T-helper 17 cell (primary cell): ENCODE results near the gene ZCCHC2. TPM values are rescaled to one million over a fixed set of nuclear protein-coding genes. Genes with fewer than 3 reads are reported as not detected.

ENCODE experiments used
- ATAC-seq: fragments of 150-1000 bp; cut with Tn5 transposase; 2 replicates; pipeline ENCODE4 v1.10.0; 2021; ENCODE audit warnings: mild to moderate bottlenecking, moderate library complexity
- DNase-seq, 3 donors: peaks; one replicate each; pipeline versions ENCODE4 v3.0.0 to v3.0.0-alpha.2; 2020 to 2021
- H3K9me3 ChIP-seq: one replicate; pipeline ENCODE4 v1.7.0; 2013; ENCODE audit warnings: low read length, mild to moderate bottlenecking; ENCODE audit not compliant: control insufficient read depth, poor library complexity, severe bottlenecking
- H3K27ac Mint-ChIP-seq: one replicate; pipeline ENCODE4 v1.8.0; 2022; ENCODE audit warnings: mild to moderate bottlenecking, moderate library complexity, mixed read lengths
- H3K27me3 Mint-ChIP-seq: one replicate; pipeline ENCODE4 v1.8.0; 2022; ENCODE audit warnings: mixed read lengths
- H3K36me3 Mint-ChIP-seq: one replicate; pipeline ENCODE4 v1.8.0; 2022; ENCODE audit warnings: low read depth, mixed read lengths
- H3K4me1 Mint-ChIP-seq: one replicate; pipeline ENCODE4 v1.8.0; 2022; ENCODE audit warnings: mild to moderate bottlenecking, mixed read lengths
- H3K4me3 Mint-ChIP-seq: one replicate; pipeline ENCODE4 v1.8.0; 2022; ENCODE audit warnings: mild to moderate bottlenecking, moderate library complexity, mixed read lengths
- total RNA-seq, 4 donors: library from RNA in 2 of 4; stranded (reverse) in 2 of 4; gene quantifications; one replicate each; pipeline ENCODE4 v1.2.3 and lab custom pipeline; 2022 to 2026

Gene ZCCHC2
- total RNA-seq, 2 donors from 2014 or later: 69.3 to 71.5 TPM

GRCh38 chr18:62556397-62556796, 33.6 kb downstream of the ZCCHC2 start:
- Mint-ChIP-seq H3K36me3 (peaks cover 19% of the 10 kb centered on the region), H3K4me3 (no peak overlapping the region), H3K4me1 (peaks cover 30% of the 10 kb centered on the region), H3K27ac (no peak overlapping the region), H3K27me3 (no peaks in the 10 kb centered on the region)
- H3K9me3 ChIP-seq: no peaks in the 10 kb centered on the region
- ATAC-seq: no peak
- DNase-seq: no peak

- no peaks in the 10 kb centered on the region for H3K27me3 Mint-ChIP-seq
- no peak for ATAC-seq
- H3K4me3 Mint-ChIP-seq: no peak overlapping the region
- no peak for DNase-seq
- no peak overlapping the region for H3K27ac Mint-ChIP-seq
- H3K9me3 ChIP-seq: no peaks in the 10 kb centered on the region
- H3K4me1 Mint-ChIP-seq: peaks cover 31% of the 10 kb centered on the region
- peaks cover 27% of the 10 kb centered on the region for H3K36me3 Mint-ChIP-seq
These were observed 35.3 kb downstream of the ZCCHC2 start for GRCh38 chr18:62558015-62558663.

GRCh38 chr18:62564044-62564443, 41.2 kb downstream of the ZCCHC2 start:
- no peak for ATAC-seq
- H3K4me3 Mint-ChIP-seq: no peak overlapping the region
- no peaks in the 10 kb centered on the region for H3K27me3 Mint-ChIP-seq
- H3K36me3 Mint-ChIP-seq: peaks cover 20% of the 10 kb centered on the region
- DNase-seq: no peak
- no peaks in the 10 kb centered on the region for H3K9me3 ChIP-seq
- H3K4me1 Mint-ChIP-seq: peaks cover 15% of the 10 kb centered on the region
- no peak overlapping the region for H3K27ac Mint-ChIP-seq

GRCh38 chr18:62566199-62566598, 43.4 kb downstream of the ZCCHC2 start:
- peaks cover 23% of the 10 kb centered on the region for H3K36me3 Mint-ChIP-seq
- peaks cover 11% of the 10 kb centered on the region for H3K4me1 Mint-ChIP-seq
- no peak overlapping the region for H3K4me3 Mint-ChIP-seq
- ATAC-seq (no peak), DNase-seq (no peak)
- H3K27me3 Mint-ChIP-seq: no peaks in the 10 kb centered on the region
- H3K27ac Mint-ChIP-seq: no peak overlapping the region
- no peaks in the 10 kb centered on the region for H3K9me3 ChIP-seq

GRCh38 chr18:62566818-62567217, 44.0 kb downstream of the ZCCHC2 start:
- no peaks in the 10 kb centered on the region for H3K9me3 ChIP-seq
- H3K27me3 Mint-ChIP-seq: no peaks in the 10 kb centered on the region
- H3K4me1 Mint-ChIP-seq: peaks cover 7% of the 10 kb centered on the region
- ATAC-seq (no peak), DNase-seq (no peak)
- H3K36me3 Mint-ChIP-seq: peaks cover 17% of the 10 kb centered on the region
- H3K27ac Mint-ChIP-seq: peak overlapping the region; percentile 19
- H3K4me3 Mint-ChIP-seq: no peak overlapping the region

- no peaks in the 10 kb centered on the region for H3K9me3 ChIP-seq
- peaks cover 13% of the 10 kb centered on the region for H3K36me3 Mint-ChIP-seq
- no peak overlapping the region for H3K4me3 Mint-ChIP-seq
- peaks cover 4% of the 10 kb centered on the region for H3K4me1 Mint-ChIP-seq
- no peaks in the 10 kb centered on the region for H3K27me3 Mint-ChIP-seq
- DNase-seq: no peak
- no peak for ATAC-seq
- H3K27ac Mint-ChIP-seq: peak overlapping the region; percentile 14
These were observed 46.3 kb downstream of the ZCCHC2 start for GRCh38 chr18:62569081-62569655.

- H3K4me3 Mint-ChIP-seq: no peak overlapping the region
- no peak for ATAC-seq
These were observed 48.2 kb downstream of the ZCCHC2 start for GRCh38 chr18:62571037-62571436.

GRCh38 chr18:62571648-62572047, 48.8 kb downstream of the ZCCHC2 start:
- Mint-ChIP-seq H3K36me3 (peaks cover 19% of the 10 kb centered on the region), H3K4me3 (no peak overlapping the region), H3K4me1 (peaks cover 6% of the 10 kb centered on the region), H3K27ac (peak overlapping the region; percentile 73), H3K27me3 (no peaks in the 10 kb centered on the region)
- no peaks in the 10 kb centered on the region for H3K9me3 ChIP-seq
- DNase-seq (no peak), ATAC-seq (no peak)

More at GRCh38 chr18:62571037-62571436, 48.2 kb downstream of the ZCCHC2 start:
- peaks cover 6% of the 10 kb centered on the region for H3K4me1 Mint-ChIP-seq
- no peaks in the 10 kb centered on the region for H3K9me3 ChIP-seq
- H3K36me3 Mint-ChIP-seq: peaks cover 19% of the 10 kb centered on the region
- no peak for DNase-seq
- no peaks in the 10 kb centered on the region for H3K27me3 Mint-ChIP-seq
- H3K27ac Mint-ChIP-seq: no peak overlapping the region

- DNase-seq (no peak), ATAC-seq (no peak)
- H3K4me1 Mint-ChIP-seq: peaks cover 10% of the 10 kb centered on the region
- no peaks in the 10 kb centered on the region for H3K9me3 ChIP-seq
- H3K4me3 Mint-ChIP-seq: no peak overlapping the region
- peaks cover 19% of the 10 kb centered on the region for H3K36me3 Mint-ChIP-seq
- H3K27ac Mint-ChIP-seq: peak overlapping the region; percentile 73
- H3K27me3 Mint-ChIP-seq: no peaks in the 10 kb centered on the region
These were observed 49.6 kb downstream of the ZCCHC2 start for GRCh38 chr18:62572456-62572855.

- DNase-seq (no peak), ATAC-seq (no peak)
- H3K9me3 ChIP-seq: no peaks in the 10 kb centered on the region
- Mint-ChIP-seq H3K36me3 (peaks cover 17% of the 10 kb centered on the region), H3K27me3 (no peaks in the 10 kb centered on the region), H3K27ac (peak overlapping the region; percentile 62), H3K4me1 (peaks cover 11% of the 10 kb centered on the region), H3K4me3 (peak overlapping the region; percentile 60)
These were observed 52.0 kb downstream of the ZCCHC2 start for GRCh38 chr18:62574776-62575175.

GRCh38 chr18:62576271-62576670, 53.4 kb downstream of the ZCCHC2 start:
- no peak for DNase-seq
- H3K27me3 Mint-ChIP-seq: no peaks in the 10 kb centered on the region
- no peak overlapping the region for H3K27ac Mint-ChIP-seq
- peaks cover 11% of the 10 kb centered on the region for H3K36me3 Mint-ChIP-seq
- no peak overlapping the region for H3K4me3 Mint-ChIP-seq
- H3K4me1 Mint-ChIP-seq: peaks cover 8% of the 10 kb centered on the region
- no peak for ATAC-seq
- H3K9me3 ChIP-seq: no peaks in the 10 kb centered on the region

GRCh38 chr18:62576845-62577512, 54.2 kb downstream of the ZCCHC2 start:
- DNase-seq (no peak), ATAC-seq (no peak)
- no peaks in the 10 kb centered on the region for H3K9me3 ChIP-seq
- Mint-ChIP-seq H3K4me3 (no peak overlapping the region), H3K27me3 (no peaks in the 10 kb centered on the region), H3K4me1 (peaks cover 8% of the 10 kb centered on the region), H3K27ac (no peak overlapping the region), H3K36me3 (peaks cover 14% of the 10 kb centered on the region)

GRCh38 chr18:62577765-62578164, 54.9 kb downstream of the ZCCHC2 start:
- Mint-ChIP-seq H3K36me3 (peaks cover 15% of the 10 kb centered on the region), H3K27me3 (no peaks in the 10 kb centered on the region), H3K27ac (no peak overlapping the region), H3K4me3 (no peak overlapping the region), H3K4me1 (peaks cover 7% of the 10 kb centered on the region)
- H3K9me3 ChIP-seq: no peaks in the 10 kb centered on the region
- ATAC-seq: no peak
- no peak for DNase-seq
